AG04450 (cell line): Measurements from ENCODE around the gene NME5. TPM values are rescaled to one million over a fixed set of nuclear protein-coding genes. Genes with fewer than 3 reads are reported as not detected.
A peak's percentile ranks its signal among the peaks of the same experiment; 100 is the strongest.

Experiments
- CTCF ChIA-PET: fragments of 300-600, 350-600 bp; formaldehyde crosslinking; extraction: SDS; loops from one replicate; lab custom pipeline; 2022; ENCODE audit warnings: antibody characterized with exemption, inconsistent platforms; lab: Charles Lee
- POLR2A ChIA-PET: fragments of 350-600 bp; formaldehyde crosslinking; extraction: SDS; loops from one replicate; lab custom pipeline; 2021; ENCODE audit warnings: antibody characterized with exemption, inconsistent platforms; lab: Yijun Ruan, JAX
- DNase-seq: peaks from one replicate; pipeline ENCODE4 v3.0.0-alpha.2; 2011; ENCODE audit warnings: low read depth, low spot score
- H3K27ac ChIP-seq: one replicate; pipeline ENCODE4 v1.5.1; 2012; ENCODE audit warnings: low read depth, low read length, control low read depth
- H3K27me3 ChIP-seq: one replicate; pipeline ENCODE4 v1.6.0; 2012; ENCODE audit warnings: low read length; ENCODE audit not compliant: control insufficient read depth, insufficient read depth
- H3K4me3 ChIP-seq: 2 replicates; pipeline ENCODE4 v1.5.1; 2011; ENCODE audit warnings: mild to moderate bottlenecking, low read depth, low read length, control low read depth
- H3K9me3 ChIP-seq: 2 replicates; pipeline ENCODE4 v1.5.1; 2012; ENCODE audit warnings: low read length; ENCODE audit not compliant: control insufficient read depth, insufficient read depth
- CTCF ChIP-seq: IDR thresholded peaks from 2 replicates; pipeline ENCODE4 v1.5.1; 2011; ENCODE audit warnings: low read depth, low read length, control low read depth, inconsistent platforms
- polyA plus RNA-seq: library from polyadenylated mRNA; depleted of rRNA; stranded (reverse); fragments of >200 nt; gene quantifications from 2 replicates; pipeline ENCODE4 v1.2.3, GENCODE V29; 2011

Gene NME5
- polyA plus RNA-seq, 1 experiment: 0.43 TPM

GRCh38 chr5:138177941-138178515 is 38.8 kb upstream of the NME5 start:
- H3K9me3 ChIP-seq: no peaks in the 10 kb centered on the region
- ChIA-PET POLR2A (interaction anchor here (0.6 to 2.1 kb wide), 4 partner anchors 10 to 35 kb away, joined by 3 to 10 read pairs (median 4); partner anchors contain the start of gene CDC23), CTCF (interaction anchor here (0.6 to 2.6 kb wide), 6 partner anchors 101 to 549 kb away, joined by 3 to 12 read pairs (median 3); partner anchors contain the start of gene KDM3B)
- no peak for DNase-seq
- H3K27me3 ChIP-seq: no peaks in the 10 kb centered on the region
- peak overlapping the region; percentile 91 for H3K27ac ChIP-seq
- no peak for TF ChIP-seq CTCF
- peak overlapping the region; percentile 99 for H3K4me3 ChIP-seq

- no peak for DNase-seq
- Histone ChIP-seq H3K9me3 (no peaks in the 10 kb centered on the region), H3K4me3 (no peak overlapping the region), H3K27ac (no peak overlapping the region), H3K27me3 (no peaks in the 10 kb centered on the region)
- TF ChIP-seq CTCF: no peak
- ChIA-PET CTCF (interaction anchor here (1.5 kb wide), 1 partner anchor 10 kb away, joined by 3 read pairs; no protein-coding TSS in a partner anchor), POLR2A (no interaction called here)
These were observed 31.1 kb upstream of the NME5 start for GRCh38 chr5:138170299-138170698.

DNA sequence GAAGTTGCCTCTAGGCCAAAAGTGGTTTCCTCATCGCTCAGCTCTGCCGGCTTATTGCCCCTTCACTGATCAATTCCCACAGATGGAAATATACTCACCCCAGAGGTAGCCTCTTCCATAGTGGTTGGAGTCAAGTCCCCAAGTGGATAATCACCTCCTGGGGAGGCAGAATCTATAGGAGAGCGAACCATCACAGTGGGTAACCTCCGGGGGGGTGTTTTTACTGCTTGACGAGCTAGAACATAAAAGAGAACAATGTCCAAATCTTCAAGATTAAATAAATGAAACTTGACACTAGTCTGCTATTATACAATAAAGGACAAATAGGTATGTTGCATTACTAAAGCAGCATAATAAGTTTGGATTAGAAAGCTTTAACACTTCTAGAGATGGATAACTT is 29.9 kb upstream of the NME5 start:
- DNase-seq: no peak
- H3K4me3 ChIP-seq: no peak overlapping the region
- H3K27ac ChIP-seq: no peak overlapping the region
- H3K27me3 ChIP-seq: no peaks in the 10 kb centered on the region
- CTCF ChIA-PET: interaction anchor here (1.5 kb wide), 1 partner anchor 11 kb away, joined by 3 read pairs; no protein-coding TSS in a partner anchor
- POLR2A ChIA-PET: no interaction called here
- H3K9me3 ChIP-seq: no peaks in the 10 kb centered on the region
- no peak for TF ChIP-seq CTCF

GRCh38 chr5:138163721-138164120 is 24.5 kb upstream of the NME5 start:
- H3K27ac ChIP-seq: no peak overlapping the region
- TF ChIP-seq CTCF: no peak
- H3K4me3 ChIP-seq: no peak overlapping the region
- CTCF ChIA-PET: interaction anchor here (2.8 kb wide), 1 partner anchor 86 kb away, joined by 10 read pairs; no protein-coding TSS in a partner anchor
- DNase-seq: no peak
- POLR2A ChIA-PET: interaction anchor here (0.5 to 0.6 kb wide), 2 partner anchors 14 to 62 kb away, joined by 4 to 6 read pairs; no protein-coding TSS in a partner anchor
- H3K27me3 ChIP-seq: no peaks in the 10 kb centered on the region
- H3K9me3 ChIP-seq: no peaks in the 10 kb centered on the region

- TF ChIP-seq CTCF: no peak
- no peaks in the 10 kb centered on the region for H3K27me3 ChIP-seq
- no peak overlapping the region for H3K4me3 ChIP-seq
- POLR2A ChIA-PET: no interaction called here
- H3K27ac ChIP-seq: no peak overlapping the region
- no peaks in the 10 kb centered on the region for H3K9me3 ChIP-seq
- no peak for DNase-seq
- CTCF ChIA-PET: no interaction called here
These were observed 21.5 kb upstream of the NME5 start for GRCh38 chr5:138160706-138161105.
